IMR-90 (cell line): Measurements from ENCODE around the gene LSM7. TPM values are rescaled to one million over a fixed set of nuclear protein-coding genes. Genes with fewer than 3 reads are reported as not detected.

Experiments used
- ATAC-seq: fragments of 200-7000 bp; cut with Tn5 transposase; 2 replicates; pipeline ENCODE4 v1.9.1; 2020; ENCODE audit warnings: low read depth, mild to moderate bottlenecking, moderate library complexity
- BruUV-seq: library from RNA; stranded (reverse); fragments of 400-500 nt; replicated peaks from 2 replicates; lab custom pipeline; 2021; lab: Mats Ljungman, UMichigan
- CTCF ChIA-PET: fragments of 300-600 bp; formaldehyde crosslinking; extraction: SDS; loops from one replicate; lab custom pipeline; 2021; ENCODE audit warnings: antibody characterized with exemption; lab: Yijun Ruan, JAX
- POLR2A ChIA-PET: fragments of 300-600 bp; sonication (Branson Sonifier 250); formaldehyde crosslinking; loops from one replicate; lab custom pipeline; 2022; ENCODE audit warnings: antibody characterized with exemption; ENCODE audit not compliant: unreplicated experiment; lab: Charles Lee
- DNase-seq: peaks from one replicate; pipeline ENCODE4 v3.0.0; 2013
- H2AFZ ChIP-seq: replicated peaks from 2 replicates; pipeline ENCODE3; 2013; ENCODE audit warnings: low read length, mild to moderate bottlenecking; ENCODE audit not compliant: poor library complexity
- H2AK5ac ChIP-seq: 2 replicates; pipeline ENCODE4 v1.6.1; 2013; ENCODE audit warnings: low read depth, low read length, inconsistent platforms
- H2AK9ac ChIP-seq: replicated peaks from 2 replicates; pipeline ENCODE3; 2013; ENCODE audit warnings: mild to moderate bottlenecking, low read depth, low read length, moderate library complexity; ENCODE audit not compliant: poor library complexity
- H2BK120ac ChIP-seq: 2 replicates; pipeline ENCODE4 v1.6.1; 2013; ENCODE audit warnings: low read depth, low read length, inconsistent platforms
- H2BK15ac ChIP-seq: 3 replicates; pipeline ENCODE4 v1.6.1; 2013; ENCODE audit warnings: low read depth, low read length, inconsistent platforms
- H2BK20ac ChIP-seq: 2 replicates; pipeline ENCODE4 v1.6.1; 2013; ENCODE audit warnings: low read depth, mild to moderate bottlenecking, inconsistent platforms, low read length, moderate library complexity
- H2BK5ac ChIP-seq: 2 replicates; pipeline ENCODE4 v1.6.1; 2013; ENCODE audit warnings: mild to moderate bottlenecking, low read depth, low read length, inconsistent platforms; ENCODE audit not compliant: poor library complexity, severe bottlenecking
- H3K14ac ChIP-seq: replicated peaks from 2 replicates; pipeline ENCODE4 v1.6.1; 2013; ENCODE audit warnings: low read depth, low read length, inconsistent platforms
- H3K18ac ChIP-seq: 2 replicates; pipeline ENCODE4 v1.6.1; 2013; ENCODE audit warnings: low read depth, low read length, control low read depth
- H3K23ac ChIP-seq: 2 replicates; pipeline ENCODE4 v1.6.1; 2013; ENCODE audit warnings: low read depth, low read length, inconsistent platforms
- H3K27ac ChIP-seq: 2 replicates; pipeline ENCODE4 v1.5.1; 2013; ENCODE audit warnings: mild to moderate bottlenecking, control low read depth, low read length; ENCODE audit not compliant: insufficient read depth
- H3K27me3 ChIP-seq: 2 replicates; pipeline ENCODE4 v1.6.1; 2013; ENCODE audit warnings: low read length; ENCODE audit not compliant: control insufficient read depth, insufficient read depth
- H3K36me3 ChIP-seq: 2 replicates; pipeline ENCODE4 v1.6.1; 2013; ENCODE audit warnings: low read length, mixed read lengths; ENCODE audit not compliant: control insufficient read depth, insufficient read depth
- H3K4ac ChIP-seq: 2 replicates; pipeline ENCODE4 v1.6.1; 2013; ENCODE audit warnings: low read depth, low read length, inconsistent platforms
- H3K4me1 ChIP-seq: 2 replicates; pipeline ENCODE4 v1.6.1; 2013; ENCODE audit warnings: low read length, mixed read lengths; ENCODE audit not compliant: control insufficient read depth, insufficient read depth
- H3K4me2 ChIP-seq: 2 replicates; pipeline ENCODE4 v1.6.1; 2013; ENCODE audit warnings: low read depth, mild to moderate bottlenecking, control low read depth, low read length, moderate library complexity
- H3K4me3 ChIP-seq: 2 replicates; pipeline ENCODE4 v1.5.1; 2013; ENCODE audit warnings: low read depth, mild to moderate bottlenecking, control low read depth, low read length, moderate library complexity; ENCODE audit not compliant: insufficient read depth
- H3K56ac ChIP-seq: 2 replicates; pipeline ENCODE4 v1.6.1; 2013; ENCODE audit warnings: low read length, inconsistent platforms; ENCODE audit not compliant: insufficient read depth; ENCODE audit errors: extremely low read depth
- H3K79me1 ChIP-seq, 2 experiments: 2 replicates each; pipeline ENCODE4 v1.6.1; 2013; ENCODE audit warnings: low read length in 2 of 2, inconsistent platforms in 1 of 2, low read depth in 1 of 2
- H3K9ac ChIP-seq: 2 replicates; pipeline ENCODE4 v1.6.1; 2013; ENCODE audit warnings: low read depth, low read length, control low read depth
- H3K9me1 ChIP-seq: 2 replicates; pipeline ENCODE4 v1.6.1; 2013; ENCODE audit warnings: low read length, inconsistent platforms; ENCODE audit not compliant: insufficient read depth
- H3K9me3 ChIP-seq: 2 replicates; pipeline ENCODE4 v1.6.1; 2013; ENCODE audit warnings: low read length; ENCODE audit not compliant: control insufficient read depth, insufficient read depth
- H4K20me1 ChIP-seq: 2 replicates; pipeline ENCODE4 v1.6.1; 2013; ENCODE audit warnings: low read length, inconsistent platforms; ENCODE audit not compliant: insufficient read depth
- H4K5ac ChIP-seq: 2 replicates; pipeline ENCODE4 v1.6.1; 2013; ENCODE audit warnings: mild to moderate bottlenecking, low read depth, low read length, control low read depth
- H4K8ac ChIP-seq, 2 experiments: 2 replicates each; pipeline ENCODE4 v1.6.1; 2013; ENCODE audit warnings: low read depth in 2 of 2, low read length in 2 of 2, control low read depth in 1 of 2, inconsistent platforms in 1 of 2
- H4K91ac ChIP-seq: 2 replicates; pipeline ENCODE4 v1.6.1; 2013; ENCODE audit warnings: low read depth, low read length, inconsistent platforms; ENCODE audit not compliant: insufficient read depth
- BHLHE40 ChIP-seq: fragments of 150-350 bp; IDR thresholded peaks from 2 replicates; pipeline ENCODE4 v1.6.1; 2016; ENCODE audit warnings: mild to moderate bottlenecking, low read depth, low read length
- CEBPB ChIP-seq: IDR thresholded peaks from 2 replicates; pipeline ENCODE4 v1.6.1; 2012; ENCODE audit warnings: low read depth, low read length, improper control_type of control experiment
- CHD1 ChIP-seq: IDR thresholded peaks from 2 replicates; pipeline ENCODE4 v1.6.1; 2012; ENCODE audit warnings: low read depth, low read length, improper control_type of control experiment
- FOS ChIP-seq: fragments of 150-350 bp; IDR thresholded peaks from 2 replicates; pipeline ENCODE4 v1.6.1; 2016; ENCODE audit warnings: low read depth, low read length
- MAFK ChIP-seq: IDR thresholded peaks from 2 replicates; pipeline ENCODE4 v1.6.1; 2012; ENCODE audit warnings: low read depth, low read length, improper control_type of control experiment
- MAZ ChIP-seq: IDR thresholded peaks from 2 replicates; pipeline ENCODE4 v1.6.1; 2012; ENCODE audit warnings: low read depth, mild to moderate bottlenecking, low read length, improper control_type of control experiment, moderate library complexity, borderline replicate concordance
- MXI1 ChIP-seq: IDR thresholded peaks from 2 replicates; pipeline ENCODE4 v1.6.1; 2012; ENCODE audit warnings: low read depth, mild to moderate bottlenecking, low read length, moderate library complexity, borderline replicate concordance
- NFE2L2 ChIP-seq: fragments of 150-350 bp; IDR thresholded peaks from 2 replicates; pipeline ENCODE4 v1.6.1; 2016; ENCODE audit warnings: low read depth, mild to moderate bottlenecking, low read length
- POLR2A ChIP-seq: IDR thresholded peaks from 2 replicates; pipeline ENCODE4 v1.6.1; 2012; ENCODE audit warnings: mild to moderate bottlenecking, low read depth, low read length
- RAD21 ChIP-seq: IDR thresholded peaks from 2 replicates; pipeline ENCODE4 v1.6.1; 2012; ENCODE audit warnings: low read length, improper control_type of control experiment
- RCOR1 ChIP-seq: IDR thresholded peaks from 2 replicates; pipeline ENCODE4 v1.6.1; 2012; ENCODE audit warnings: mild to moderate bottlenecking, low read length, improper control_type of control experiment; ENCODE audit not compliant: insufficient replicate concordance
- RFX5 ChIP-seq: IDR thresholded peaks from 2 replicates; pipeline ENCODE4 v1.8.0; 2012; ENCODE audit warnings: low read depth, mild to moderate bottlenecking, low read length, moderate library complexity
- SMC3 ChIP-seq: fragments of 150-350 bp; IDR thresholded peaks from 2 replicates; pipeline ENCODE4 v1.6.1; 2016; ENCODE audit warnings: low read depth, mild to moderate bottlenecking, antibody characterized with exemption, low read length, moderate library complexity
- USF2 ChIP-seq: fragments of 150-350 bp; IDR thresholded peaks from 2 replicates; pipeline ENCODE4 v1.6.1; 2017; ENCODE audit warnings: mild to moderate bottlenecking, antibody characterized with exemption, low read length, low read depth
- WGBS, 2 experiments: methylation state at CpG; one replicate each; pipeline versions ENCODE4 v1.1.5 to v1.1.7; 2013; ENCODE audit warnings: missing lambda C conversion rate in 2 of 2; ENCODE audit not compliant: insufficient read length in 1 of 2; ENCODE audit errors: extremely low coverage in 2 of 2; 5-methylcytosine and 5-hydroxymethylcytosine counted together
- dilution Hi-C: fragments of 300-500 bp; cut with HindIII; formaldehyde crosslinking; loops from one replicate; pipeline ENCODE4 v1.14.3; 2018; ENCODE audit warnings: low sequenced_read_pairs; ENCODE audit not compliant: unreplicated experiment
- in situ Hi-C: fragments of 300-500 bp; cut with MboI; formaldehyde crosslinking; loops from 3 replicates; pipeline ENCODE4 v1.14.3; 2019; ENCODE audit warnings: low sequenced_read_pairs, inconsistent platforms, mixed read lengths
- intact Hi-C: fragments of 100-400 bp; cut with micrococcal nuclease; formaldehyde crosslinking; loops from 2 replicates; pipeline ENCODE4 v1.10.0; 2022
- polyA plus RNA-seq, 3 experiments: library from polyadenylated mRNA; depleted of rRNA; stranded (reverse); fragments of >200 nt; gene quantifications; 2 replicates each; pipeline ENCODE4 v1.2.3, GENCODE V29; 2012; ENCODE audit warnings: low replicate concordance in 1 of 3
- total RNA-seq: library from RNA; depleted of rRNA; stranded (reverse); fragments of >200 nt; gene quantifications from 2 replicates; pipeline ENCODE4 v1.2.3, GENCODE V29; 2012
- TF ChIP-seq, protein P1 (sequence below): conservative IDR thresholded peaks from 2 replicates; pipeline ENCODE4 v1.5.1; 2012; ENCODE audit warnings: mild to moderate bottlenecking, low read depth, low read length, improper control_type of control experiment
- TF ChIP-seq, protein P2 (sequence below): fragments of 150-350 bp; IDR thresholded peaks from 2 replicates; pipeline ENCODE4 v1.6.1; 2016; ENCODE audit warnings: low read depth, mild to moderate bottlenecking, low read length, moderate library complexity, borderline replicate concordance

LSM7 gene
- total and polyA plus RNA-seq, 2 of the 4 experiments (the other 2 are of a cell fraction), result 145 to 708 TPM

DNA sequence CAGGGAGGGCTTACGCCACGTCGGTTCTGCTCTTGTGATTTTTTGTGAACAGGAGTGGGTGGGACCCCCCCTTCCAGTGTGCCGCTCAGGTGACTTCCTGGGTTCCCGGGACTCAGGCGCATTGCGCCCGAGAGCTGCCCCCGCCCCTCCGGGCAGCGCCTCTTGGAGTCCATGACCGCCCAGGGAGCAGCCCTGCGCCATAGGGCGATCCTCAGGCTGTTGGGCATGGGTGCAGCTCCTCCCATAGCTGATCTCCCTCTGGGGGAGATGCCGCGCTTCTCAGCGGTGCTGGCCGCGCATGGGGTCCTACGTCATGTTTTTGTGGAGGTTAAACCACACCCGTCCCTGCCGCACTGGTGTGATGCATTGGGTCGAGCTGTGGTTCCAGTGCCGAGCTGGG lies 23.7 kb upstream of the LSM7 start:
- POLR2A ChIA-PET, result no interaction called here
- no peak overlapping the region for H3K56ac ChIP-seq
- no peak overlapping the region for H2BK5ac ChIP-seq
- H3K4ac ChIP-seq, result no peak overlapping the region
- H3K9me3 ChIP-seq, result no peaks in the 10 kb centered on the region
- DNase-seq, result no peak
- no peak for ATAC-seq
- 98% methylated on average over 10 of the region's 24 CpGs; no CpG with 5 or more reads in 1 of the 2 experiments for WGBS, 2 experiments
- H3K4me2 ChIP-seq, result no peak overlapping the region
- no peaks in the 10 kb centered on the region for H3K79me1 ChIP-seq
- no peaks in the 10 kb centered on the region for H4K20me1 ChIP-seq
- H4K8ac ChIP-seq, result no peak overlapping the region
- no peaks in the 10 kb centered on the region for H3K9me1 ChIP-seq
- H4K91ac ChIP-seq, result no peak overlapping the region
- no peak overlapping the region for H4K5ac ChIP-seq
- no peak overlapping the region for H2BK15ac ChIP-seq
- H3K4me3 ChIP-seq, result no peak overlapping the region
- H2BK20ac ChIP-seq, result no peak overlapping the region
- TF ChIP-seq, protein P1, sequence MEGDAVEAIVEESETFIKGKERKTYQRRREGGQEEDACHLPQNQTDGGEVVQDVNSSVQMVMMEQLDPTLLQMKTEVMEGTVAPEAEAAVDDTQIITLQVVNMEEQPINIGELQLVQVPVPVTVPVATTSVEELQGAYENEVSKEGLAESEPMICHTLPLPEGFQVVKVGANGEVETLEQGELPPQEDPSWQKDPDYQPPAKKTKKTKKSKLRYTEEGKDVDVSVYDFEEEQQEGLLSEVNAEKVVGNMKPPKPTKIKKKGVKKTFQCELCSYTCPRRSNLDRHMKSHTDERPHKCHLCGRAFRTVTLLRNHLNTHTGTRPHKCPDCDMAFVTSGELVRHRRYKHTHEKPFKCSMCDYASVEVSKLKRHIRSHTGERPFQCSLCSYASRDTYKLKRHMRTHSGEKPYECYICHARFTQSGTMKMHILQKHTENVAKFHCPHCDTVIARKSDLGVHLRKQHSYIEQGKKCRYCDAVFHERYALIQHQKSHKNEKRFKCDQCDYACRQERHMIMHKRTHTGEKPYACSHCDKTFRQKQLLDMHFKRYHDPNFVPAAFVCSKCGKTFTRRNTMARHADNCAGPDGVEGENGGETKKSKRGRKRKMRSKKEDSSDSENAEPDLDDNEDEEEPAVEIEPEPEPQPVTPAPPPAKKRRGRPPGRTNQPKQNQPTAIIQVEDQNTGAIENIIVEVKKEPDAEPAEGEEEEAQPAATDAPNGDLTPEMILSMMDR, result no peak
- TF ChIP-seq NFE2L2, result no peak
- TF ChIP-seq BHLHE40, result no peak
- TF ChIP-seq USF2, result no peak
- TF ChIP-seq RAD21, result no peak
- TF ChIP-seq, protein P2, sequence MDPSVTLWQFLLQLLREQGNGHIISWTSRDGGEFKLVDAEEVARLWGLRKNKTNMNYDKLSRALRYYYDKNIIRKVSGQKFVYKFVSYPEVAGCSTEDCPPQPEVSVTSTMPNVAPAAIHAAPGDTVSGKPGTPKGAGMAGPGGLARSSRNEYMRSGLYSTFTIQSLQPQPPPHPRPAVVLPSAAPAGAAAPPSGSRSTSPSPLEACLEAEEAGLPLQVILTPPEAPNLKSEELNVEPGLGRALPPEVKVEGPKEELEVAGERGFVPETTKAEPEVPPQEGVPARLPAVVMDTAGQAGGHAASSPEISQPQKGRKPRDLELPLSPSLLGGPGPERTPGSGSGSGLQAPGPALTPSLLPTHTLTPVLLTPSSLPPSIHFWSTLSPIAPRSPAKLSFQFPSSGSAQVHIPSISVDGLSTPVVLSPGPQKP, result no peak
- no peak for TF ChIP-seq MAFK
- TF ChIP-seq RFX5, result no peak
- TF ChIP-seq CEBPB, result no peak
- no peak for TF ChIP-seq MXI1
- TF ChIP-seq CHD1, result no peak
- no peak for TF ChIP-seq RCOR1
- no peak for TF ChIP-seq MAZ
- TF ChIP-seq POLR2A, result no peak
- TF ChIP-seq FOS, result no peak
- TF ChIP-seq SMC3, result no peak
- BruUV-seq, result no TSS peak
- peaks cover 36% of the 10 kb centered on the region for H3K36me3 ChIP-seq
- H3K27me3 ChIP-seq, result no peaks in the 10 kb centered on the region
- in situ Hi-C loops, result no loop called here
- H3K23ac ChIP-seq, result no peak overlapping the region
- no peak overlapping the region for H3K27ac ChIP-seq
- CTCF ChIA-PET, result no interaction called here
- H3K18ac ChIP-seq, result no peak overlapping the region
- H3K14ac ChIP-seq, result no peak overlapping the region
- no peak overlapping the region for H2AK5ac ChIP-seq
- intact Hi-C loops, result no loop called here
- no peak overlapping the region for H2BK120ac ChIP-seq
- dilution Hi-C loops, result no loop called here
- H2AK9ac ChIP-seq, result no peak overlapping the region
- H2AFZ ChIP-seq, result no peak overlapping the region
- H3K9ac ChIP-seq, result no peak overlapping the region
- no peaks in the 10 kb centered on the region for H3K4me1 ChIP-seq
